PC-9 (cell line): ENCODE data around the gene XRCC6. TPM values are rescaled to one million over a fixed set of nuclear protein-coding genes. Genes with fewer than 3 reads are reported as not detected.

Experiments used
- BruUV-seq: library from RNA; stranded (reverse); fragments of 400-500 nt; replicated peaks from 2 replicates; lab custom pipeline; 2021; lab: Mats Ljungman, UMichigan
- CTCF ChIA-PET: fragments of 300-600 bp; sonication (Branson Sonifier 250); formaldehyde crosslinking; loops from one replicate; lab custom pipeline; 2022; ENCODE audit warnings: antibody characterized with exemption; lab: Charles Lee
- POLR2A ChIA-PET: fragments of 300-600 bp; sonication (Branson Sonifier 250); formaldehyde crosslinking; loops from one replicate; lab custom pipeline; 2022; ENCODE audit warnings: antibody characterized with exemption; ENCODE audit not compliant: unreplicated experiment; lab: Charles Lee
- DNase-seq, 2 experiments: peaks; one replicate each; pipeline versions ENCODE4 v3.0.0 to v3.0.0-alpha.2; 2015 to 2022; ENCODE audit warnings: mixed read lengths in 1 of 2
- H2AFZ ChIP-seq: fragments of 200-600 bp; sonication (generic); 2 replicates; pipeline ENCODE4 v1.8.1; 2017; ENCODE audit warnings: antibody characterized with exemption
- H3F3A ChIP-seq: fragments of 200-600 bp; sonication (generic); 2 replicates; pipeline ENCODE4 v1.8.1; 2017; ENCODE audit warnings: antibody characterized with exemption, mild to moderate bottlenecking, low read depth; ENCODE audit not compliant: insufficient read depth
- H3K27ac ChIP-seq: fragments of 200-600 bp; sonication (generic); 2 replicates; pipeline ENCODE4 v1.6.1; 2016; ENCODE audit warnings: mixed run types
- H3K27me3 ChIP-seq: fragments of 200-600 bp; sonication (generic); 2 replicates; pipeline ENCODE4 v1.6.1; 2016; ENCODE audit warnings: low read depth, mixed run types; ENCODE audit not compliant: insufficient read depth
- H3K36me3 ChIP-seq: fragments of 200-600 bp; sonication (generic); 2 replicates; pipeline ENCODE4 v1.6.1; 2016; ENCODE audit warnings: low read depth, mixed run types
- H3K4me1 ChIP-seq: fragments of 200-600 bp; sonication (generic); replicated peaks from 2 replicates; pipeline ENCODE4 v1.6.1; 2016; ENCODE audit warnings: mixed run types; ENCODE audit not compliant: insufficient read depth
- H3K4me2 ChIP-seq: fragments of 200-600 bp; sonication (generic); 2 replicates; pipeline ENCODE4 v1.6.1; 2017; ENCODE audit warnings: mixed run types
- H3K4me3 ChIP-seq: fragments of 200-600 bp; sonication (generic); 2 replicates; pipeline ENCODE4 v1.6.1; 2016; ENCODE audit warnings: mixed run types
- H3K79me2 ChIP-seq: fragments of 200-600 bp; sonication (generic); 2 replicates; pipeline ENCODE4 v1.6.1; 2017; ENCODE audit warnings: low read depth, mixed run types
- H3K9me2 ChIP-seq: fragments of 200-600 bp; sonication (generic); 2 replicates; pipeline ENCODE4 v1.8.1; 2017; ENCODE audit warnings: mild to moderate bottlenecking; ENCODE audit not compliant: insufficient read depth
- H3K9me3 ChIP-seq: fragments of 200-600 bp; sonication (generic); 2 replicates; pipeline ENCODE4 v1.8.1; 2016; ENCODE audit warnings: low read depth; ENCODE audit not compliant: insufficient read depth
- H4K20me1 ChIP-seq: fragments of 200-600 bp; sonication (generic); 2 replicates; pipeline ENCODE4 v1.8.1; 2017; ENCODE audit not compliant: insufficient read depth
- CTCF ChIP-seq: fragments of 200-600 bp; sonication (generic); conservative IDR thresholded peaks from 2 replicates; pipeline ENCODE4 v1.6.1; 2017; ENCODE audit warnings: mixed run types, antibody characterized with exemption, mild to moderate bottlenecking, moderate library complexity
- EZH2 ChIP-seq: fragments of 200-600 bp; sonication (generic); IDR thresholded peaks from 2 replicates; pipeline ENCODE4 v1.8.0; 2017; ENCODE audit warnings: antibody characterized with exemption, low read depth
- intact Hi-C: fragments of 100-400 bp; cut with micrococcal nuclease; formaldehyde crosslinking; loops from one replicate; pipeline ENCODE4 v1.10.0; 2022; ENCODE audit not compliant: unreplicated experiment
- total RNA-seq: library from RNA; stranded (reverse); gene quantifications from 2 replicates; pipeline ENCODE4 v1.2.3, GENCODE V29; 2021

The XRCC6 gene
- total RNA-seq, 1 experiment from 2014 or later = 486 TPM

DNA sequence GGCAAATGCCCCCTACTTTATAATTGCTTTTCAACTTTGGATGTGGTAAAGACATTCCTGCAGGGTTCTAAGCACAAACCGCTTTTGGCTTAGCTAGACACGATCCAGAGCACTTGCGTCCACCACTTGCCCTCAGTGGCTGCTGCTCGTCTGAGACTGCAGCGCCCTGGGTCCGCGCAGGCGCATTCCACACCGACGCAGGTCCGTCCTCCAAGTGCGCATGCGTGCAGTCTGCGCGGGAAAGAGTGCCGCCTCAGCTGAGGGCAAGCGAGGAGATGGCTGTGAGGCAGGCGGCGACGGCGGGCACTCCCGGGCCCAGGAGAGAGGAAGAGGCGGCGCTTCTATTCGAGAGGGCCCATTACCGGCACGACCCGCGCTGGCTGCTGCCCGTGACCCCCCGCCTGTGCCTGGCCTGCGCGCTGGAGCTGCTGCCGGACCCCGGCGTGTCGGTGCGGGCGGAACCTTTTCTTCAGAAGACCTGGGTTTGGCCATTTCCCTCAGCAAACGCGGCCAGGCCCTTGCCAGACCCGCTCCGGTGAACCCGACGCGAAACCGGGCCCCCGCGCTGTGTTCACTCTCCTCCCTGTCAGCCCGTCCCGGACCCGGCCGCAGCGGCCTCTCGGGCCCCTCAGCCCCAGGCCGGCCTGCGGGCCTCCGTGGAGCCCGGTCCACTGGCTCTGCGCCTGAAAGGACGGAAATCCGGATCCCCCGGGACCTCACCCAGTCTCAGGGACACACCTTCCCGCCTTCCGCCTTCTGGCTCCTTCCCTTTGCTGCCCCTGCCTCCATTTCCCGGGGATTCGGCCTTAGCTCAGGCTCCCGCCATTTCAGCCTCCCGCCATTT is 78.4 kb downstream of the XRCC6 start, which contains the start of gene MEI1:
TSS of gene MEI1 (plus strand) at position 240 of the 844 bp plus-strand sequence. CDS start at position 276, 36 bp downstream.
- Histone ChIP-seq H3K27me3 (no peaks in the 10 kb centered on the region), H3K4me2 (no peak within 1 kb of the TSS), H3F3A (peaks cover 9% of the 10 kb centered on the region; the same call in 1 of the 2 replicates), H3K9me3 (no peaks in the 10 kb centered on the region), H3K4me1 (peaks cover 6% of the 10 kb centered on the region; the same call in 1 of the 2 replicates), H4K20me1 (no peaks in the 10 kb centered on the region), H2AFZ (no peak within 1 kb of the TSS), H3K4me3 (no peak within 1 kb of the TSS), H3K27ac (no peak within 1 kb of the TSS), H3K79me2 (no peaks in the 10 kb centered on the region), H3K36me3 (no peaks in the 10 kb centered on the region), H3K9me2 (no peaks in the 10 kb centered on the region)
- BruUV-seq = no TSS peak
- no peak for DNase-seq
- intact Hi-C loops = loop anchor here (5.0 kb wide), 1 partner anchor 123 kb away; no protein-coding TSS in a partner anchor
- ChIA-PET POLR2A (no interaction called here), CTCF (interaction anchor here (0.5 to 0.7 kb wide), 3 partner anchors 11 to 344 kb away, joined by 3 to 8 read pairs (median 8); partner anchors contain the start of gene SNU13)
- TF ChIP-seq EZH2 (no peak), CTCF (no peak)

DNA sequence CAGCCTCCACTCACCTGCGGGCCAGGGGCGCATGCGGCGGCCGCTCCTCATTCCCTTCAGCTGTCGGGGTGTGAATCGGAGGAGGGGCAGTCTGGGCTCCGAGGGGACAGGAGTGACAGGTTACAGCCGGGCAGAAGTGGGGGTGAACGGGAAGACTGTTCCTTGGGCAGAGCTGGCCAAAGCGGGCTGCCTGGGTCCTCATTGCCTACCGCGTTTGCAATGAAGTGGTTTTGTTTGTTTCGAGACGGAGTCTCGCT is 78.9 kb downstream of the XRCC6 start:
- Histone ChIP-seq H3K9me2 (no peaks in the 10 kb centered on the region), H3K4me1 (peaks cover 6% of the 10 kb centered on the region; the same call in 1 of the 2 replicates), H3F3A (peaks cover 9% of the 10 kb centered on the region; the same call in 1 of the 2 replicates), H3K4me2 (no peak overlapping the region), H3K9me3 (no peaks in the 10 kb centered on the region), H2AFZ (no peak overlapping the region), H3K79me2 (no peaks in the 10 kb centered on the region), H3K27ac (no peak overlapping the region), H3K4me3 (no peak overlapping the region), H4K20me1 (no peaks in the 10 kb centered on the region), H3K27me3 (no peaks in the 10 kb centered on the region), H3K36me3 (no peaks in the 10 kb centered on the region)
- DNase-seq = no peak
- CTCF ChIA-PET = interaction anchor here (0.7 kb wide), 1 partner anchor 11 kb away, joined by 3 read pairs; the partner anchor contains the start of gene SNU13
- BruUV-seq = no TSS peak
- POLR2A ChIA-PET = no interaction called here
- TF ChIP-seq CTCF (no peak), EZH2 (no peak)
- intact Hi-C loops = no loop called here

DNA sequence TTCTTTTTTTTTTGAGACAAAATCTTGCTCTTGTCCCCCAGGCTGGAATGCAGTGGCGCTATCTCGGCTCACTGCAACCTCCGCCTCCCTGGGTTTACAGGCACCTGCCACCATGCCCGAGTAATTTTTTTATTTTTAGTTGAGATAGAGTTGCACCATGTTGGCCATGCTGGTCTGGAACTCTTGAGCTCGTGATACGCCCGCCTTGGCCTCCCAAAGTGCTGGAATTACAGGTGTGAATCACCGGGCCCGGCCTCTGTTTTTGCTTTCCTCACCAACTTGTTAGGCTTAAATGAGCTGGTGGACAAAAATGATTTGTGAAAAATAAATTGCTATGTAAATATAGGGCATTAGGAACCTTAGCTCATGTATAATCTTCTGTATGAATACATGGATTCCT is 81.7 kb downstream of the XRCC6 start:
- BruUV-seq = no TSS peak
- Histone ChIP-seq H2AFZ (no peak overlapping the region), H3K4me1 (no peaks in the 10 kb centered on the region), H4K20me1 (no peaks in the 10 kb centered on the region), H3K9me3 (no peaks in the 10 kb centered on the region), H3K4me3 (no peak overlapping the region), H3K36me3 (no peaks in the 10 kb centered on the region), H3K9me2 (no peaks in the 10 kb centered on the region), H3K27me3 (no peaks in the 10 kb centered on the region), H3F3A (peaks cover 6% of the 10 kb centered on the region; the same call in 1 of the 2 replicates), H3K4me2 (no peak overlapping the region), H3K27ac (no peak overlapping the region), H3K79me2 (no peaks in the 10 kb centered on the region)
- POLR2A ChIA-PET = no interaction called here
- intact Hi-C loops = no loop called here
- CTCF ChIA-PET = no interaction called here
- DNase-seq = no peak
- TF ChIP-seq EZH2 = no peak
- no peak for TF ChIP-seq CTCF
